Hematopoietic multipotent progenitor cell (in vitro differentiated cells): ENCODE measurements around the gene POGZ. TPM values are rescaled to one million over a fixed set of nuclear protein-coding genes. Genes with fewer than 3 reads are reported as not detected.
A peak's percentile ranks its signal among the peaks of the same experiment; 100 is the strongest.
"Not testable (repeated sequence)": the region's sequence is repeated elsewhere in the genome, so short reads cannot be mapped to it uniquely, and the experiment has no call there.

Source experiments
- DNase-seq, 3 donors: peaks; one replicate each; pipeline ENCODE4 v3.0.0-alpha.2; 2011 to 2015; ENCODE audit warnings: low read depth in 2 of 3, low spot score in 2 of 3
- total RNA-seq: library from RNA; depleted of rRNA; stranded (reverse); fragments of >200 nt; gene quantifications from one replicate; pipeline ENCODE4 v1.2.3, GENCODE V29; 2012

Gene POGZ
- total RNA-seq, 1 donor: 53.3 TPM

GRCh38 chr1:151428068-151428467 lies 31.2 kb downstream of the POGZ start:
- DNase-seq: no peak

GRCh38 chr1:151425103-151425502 lies 34.2 kb downstream of the POGZ start:
- no peak for DNase-seq

- no peak for DNase-seq
Observed at GRCh38 chr1:151419819-151420218, 39.5 kb downstream of the POGZ start.

GRCh38 chr1:151418081-151418480 lies 41.2 kb downstream of the POGZ start:
- DNase-seq: no peak

GRCh38 chr1:151416231-151416630 lies 43.1 kb downstream of the POGZ start:
- no peak for DNase-seq

- DNase-seq: no peak
Observed at GRCh38 chr1:151411884-151412283, 47.4 kb downstream of the POGZ start.

GRCh38 chr1:151408891-151409290 lies 50.4 kb downstream of the POGZ start:
- DNase-seq: no peak

GRCh38 chr1:151407304-151407703 lies 52.0 kb downstream of the POGZ start:
- DNase-seq: no peak

GRCh38 chr1:151406176-151406575 lies 53.1 kb downstream of the POGZ start:
- no peak for DNase-seq

GRCh38 chr1:151405187-151405951 lies 53.9 kb downstream of the POGZ start:
- no peak for DNase-seq

GRCh38 chr1:151403612-151404011 lies 55.7 kb downstream of the POGZ start:
- no peak for DNase-seq

- no peak for DNase-seq
Observed at GRCh38 chr1:151402764-151403163, 56.5 kb downstream of the POGZ start.

GRCh38 chr1:151401860-151402259 lies 57.4 kb downstream of the POGZ start:
- DNase-seq: no peak

GRCh38 chr1:151401125-151401788 lies 58.0 kb downstream of the POGZ start:
- no peak for DNase-seq

- DNase-seq: peak; percentile 75 to 96 (median 93)
Observed at GRCh38 chr1:151399324-151400171, 59.7 kb downstream of the POGZ start, which contains the start of gene PSMB4. TSS of gene PSMB4 (plus strand) at chr1:151399573. CDS start at chr1:151399588, 15 bp downstream.

GRCh38 chr1:151396265-151396664 lies 63.0 kb downstream of the POGZ start:
- not testable (repeated sequence) for DNase-seq

GRCh38 chr1:151393583-151393982 lies 65.7 kb downstream of the POGZ start:
- DNase-seq: no peak

- no peak for DNase-seq
Observed at GRCh38 chr1:151391079-151391563, 68.2 kb downstream of the POGZ start.

GRCh38 chr1:151390221-151391078 lies 68.8 kb downstream of the POGZ start:
- DNase-seq: not testable (repeated sequence)

- no peak for DNase-seq
Observed at GRCh38 chr1:151386002-151386401, 73.3 kb downstream of the POGZ start.
